Keratinocyte (primary cell): Measurements from ENCODE around the gene PTPN4.

Experiments
- CTCF ChIP-seq, 3 experiments: IDR thresholded peaks in 1 of 3; conservative IDR thresholded peaks in 1 of 3; optimal IDR thresholded peaks in 1 of 3; 2 replicates in 2 of 3; 3 replicates in 1 of 3; pipeline versions ENCODE3 to v1.5.1; 2011; ENCODE audit warnings: low read length in 3 of 3, mild to moderate bottlenecking in 3 of 3, moderate library complexity in 2 of 3, control low read depth in 1 of 3, inconsistent platforms in 1 of 3; ENCODE audit not compliant: insufficient read depth in 2 of 3; ENCODE audit errors: extremely low read depth in 1 of 3
- EZH2 ChIP-seq: IDR thresholded peaks from one replicate; pipeline ENCODE4 v1.6.1; 2012; ENCODE audit warnings: inconsistent platforms, mild to moderate bottlenecking, low read length, moderate library complexity

GRCh38 chr2:120017201-120017600 is 257.5 kb downstream of the PTPN4 start:
- no peak for TF ChIP-seq EZH2
- no peak for TF ChIP-seq CTCF (optimal IDR thresholded peaks at IDR 0.05 in 1 of 3, IDR thresholded peaks at IDR 0.05 in 1 of 3, conservative IDR thresholded peaks at IDR 0.05 in 1 of 3; ENCODE audit: extremely low read depth in 1 of 3, insufficient read depth in 2 of 3, low read length in 3 of 3)
